Muscle of leg (tissue), 11 donors: Measurements from ENCODE around the gene TMPRSS2. TPM values are rescaled to one million over a fixed set of nuclear protein-coding genes. Genes with fewer than 3 reads are reported as not detected.

ENCODE experiments used
- DNase-seq: peaks from one replicate; pipeline ENCODE4 v3.0.0; 2013
- H3K27ac ChIP-seq: one replicate; pipeline ENCODE4 v1.5.1; 2013; ENCODE audit warnings: mild to moderate bottlenecking, low read length, control low read depth
- H3K27me3 ChIP-seq: one replicate; pipeline ENCODE4 v1.6.1; 2013; ENCODE audit warnings: low read length; ENCODE audit not compliant: control insufficient read depth, insufficient read depth
- H3K36me3 ChIP-seq: one replicate; pipeline ENCODE4 v1.6.1; 2013; ENCODE audit warnings: low read length; ENCODE audit not compliant: control insufficient read depth, insufficient read depth
- H3K4me1 ChIP-seq: one replicate; pipeline ENCODE4 v1.6.1; 2013; ENCODE audit warnings: low read length; ENCODE audit not compliant: control insufficient read depth, insufficient read depth
- H3K4me3 ChIP-seq: one replicate; pipeline ENCODE4 v1.5.1; 2013; ENCODE audit warnings: low read length, control low read depth
- H3K9me3 ChIP-seq: replicated peaks from 2 replicates; pipeline ENCODE4 v1.6.1; 2013; ENCODE audit warnings: low read depth, low read length; ENCODE audit not compliant: control insufficient read depth
- WGBS: methylation state at CpG from one replicate; pipeline ENCODE4 v1.1.5; 2013; ENCODE audit warnings: missing lambda C conversion rate; ENCODE audit not compliant: insufficient coverage; 5-methylcytosine and 5-hydroxymethylcytosine counted together
- polyA plus RNA-seq, 8 donors: library from polyadenylated mRNA; unstranded; fragments of 120-200 nt; gene quantifications; one replicate each; pipeline versions ENCODE4 v1.2.1 to v1.2.3, GENCODE V29; 2013; ENCODE audit warnings: inconsistent platforms in 1 of 8, low replicate concordance in 1 of 8; ENCODE audit not compliant: insufficient read length in 8 of 8, insufficient read depth in 1 of 8
- total RNA-seq: library from RNA; stranded (reverse); fragments of 120-200 nt; gene quantifications from one replicate; pipeline ENCODE4 v1.2.4, GENCODE V29; 2013

The TMPRSS2 gene
- total and polyA plus RNA-seq, 9 donors: 0.07 to 8.7 (median 0.56) TPM; not detected in 4

DNA sequence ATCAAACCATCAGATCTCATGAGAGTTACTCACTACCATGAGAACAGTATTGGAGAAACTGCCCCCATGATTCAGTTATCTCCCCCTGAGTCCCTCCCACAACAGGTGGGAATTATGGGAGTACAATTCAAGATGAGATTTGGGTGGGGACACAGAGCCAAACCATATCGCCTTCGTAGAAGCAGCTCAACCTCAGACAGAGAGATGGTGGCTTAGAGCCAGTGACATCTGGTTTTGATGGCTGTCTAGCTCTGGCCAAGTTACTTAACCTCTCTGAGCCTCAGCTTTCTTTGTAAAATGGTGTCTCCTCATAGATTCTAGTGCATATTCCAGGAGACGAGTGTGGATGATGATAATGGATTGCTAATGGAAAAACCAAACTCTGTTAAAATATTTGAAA lies 54.8 kb downstream of the TMPRSS2 start:
- no peak for DNase-seq
- WGBS: 40% methylated on average over 1 of the region's 3 CpGs
- H3K27me3 ChIP-seq: no peaks in the 10 kb centered on the region
- H3K36me3 ChIP-seq: peaks cover 75% of the 10 kb centered on the region
- no peaks in the 10 kb centered on the region for H3K9me3 ChIP-seq
- no peak overlapping the region for H3K27ac ChIP-seq
- no peak overlapping the region for H3K4me3 ChIP-seq
- no peaks in the 10 kb centered on the region for H3K4me1 ChIP-seq

DNA sequence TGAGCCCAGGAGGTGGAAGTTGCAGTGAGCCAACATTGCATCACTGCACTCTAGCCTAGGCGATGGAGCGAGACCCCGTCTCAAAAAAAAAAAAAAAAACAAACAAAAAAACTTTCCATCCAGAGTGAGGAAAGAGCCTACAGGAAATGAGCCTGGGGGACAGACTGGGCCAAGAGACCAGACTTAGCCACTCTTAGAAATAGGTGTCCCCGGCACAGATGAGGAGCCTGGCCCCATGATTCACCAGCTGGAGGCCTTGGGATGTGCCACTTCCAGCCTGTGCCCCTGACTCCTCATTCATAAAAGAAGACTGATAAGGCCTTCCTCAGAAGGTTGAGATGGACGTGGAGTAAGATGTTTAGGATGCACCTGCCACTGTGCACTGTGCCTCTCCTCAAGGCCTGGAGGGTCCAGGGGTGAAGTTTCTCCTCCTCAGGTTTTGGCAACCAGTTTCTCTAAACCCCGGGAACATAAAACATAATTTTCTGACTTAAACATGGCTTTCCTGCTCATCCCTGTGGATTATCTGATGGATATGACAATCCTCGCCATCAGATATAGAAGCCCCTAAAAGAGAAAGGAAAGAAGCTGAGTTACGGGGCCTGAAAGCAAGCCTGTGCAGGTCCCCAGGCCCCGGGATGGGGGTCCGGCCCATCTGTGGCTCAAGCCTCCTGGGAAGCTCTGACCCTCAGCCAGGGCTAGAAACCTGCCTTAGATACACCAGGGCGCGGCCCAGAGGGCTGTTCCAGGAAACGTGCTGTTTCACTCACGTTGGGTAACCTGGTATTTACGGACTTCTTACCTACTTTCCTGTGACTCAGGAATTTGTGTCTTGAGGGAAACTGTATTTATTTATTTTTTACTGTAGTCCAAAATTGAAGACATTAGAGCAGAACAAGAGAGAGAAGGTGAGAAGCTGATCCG lies 55.9 kb downstream of the TMPRSS2 start:
- no peak overlapping the region for H3K27ac ChIP-seq
- no peak for DNase-seq
- H3K4me3 ChIP-seq: no peak overlapping the region
- H3K4me1 ChIP-seq: no peaks in the 10 kb centered on the region
- H3K36me3 ChIP-seq: peaks cover 69% of the 10 kb centered on the region
- WGBS: 93% methylated on average over 3 of the region's 16 CpGs
- no peaks in the 10 kb centered on the region for H3K27me3 ChIP-seq
- H3K9me3 ChIP-seq: no peaks in the 10 kb centered on the region

DNA sequence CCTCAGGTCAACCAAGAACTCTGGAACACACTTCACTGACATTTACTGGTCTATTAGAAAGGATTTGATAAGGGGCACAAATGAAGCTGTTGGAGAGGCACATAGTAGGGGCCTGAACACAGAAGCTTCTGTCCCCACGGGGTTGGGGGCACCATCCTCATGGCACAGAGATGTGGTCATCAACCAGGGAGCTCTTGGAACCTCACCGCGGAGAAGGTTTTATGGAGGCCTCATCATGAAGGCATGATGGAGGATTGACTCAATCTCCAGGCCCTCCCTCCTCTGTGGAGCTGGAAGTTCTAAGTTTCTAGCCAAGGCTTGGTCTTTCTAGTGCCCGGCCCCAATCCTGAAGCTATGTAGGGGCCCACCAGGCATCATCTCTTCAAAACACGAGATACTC lies 58.3 kb downstream of the TMPRSS2 start:
- DNase-seq: no peak
- H3K36me3 ChIP-seq: peaks cover 75% of the 10 kb centered on the region

DNA sequence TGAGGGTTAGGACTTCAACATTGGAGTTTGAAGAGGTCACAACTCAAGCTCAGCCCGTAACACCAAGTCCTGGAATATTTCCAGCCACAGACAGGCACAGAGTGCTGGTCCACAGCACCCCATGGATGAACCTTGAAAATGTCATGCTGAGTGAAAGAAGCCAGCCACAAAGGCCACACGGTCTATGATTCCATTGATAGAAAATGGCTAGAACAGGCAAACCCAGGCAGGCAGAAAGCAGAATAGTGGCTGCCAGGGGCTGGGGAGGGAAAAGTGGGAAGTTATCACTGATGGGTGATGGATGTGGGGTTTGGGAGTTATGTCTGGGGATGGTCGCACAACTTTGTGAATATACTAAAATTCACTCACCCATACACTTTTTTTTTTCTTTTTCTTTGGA lies 60.6 kb downstream of the TMPRSS2 start:
- no peak overlapping the region for H3K27ac ChIP-seq
- H3K4me3 ChIP-seq: no peak overlapping the region
- 93% methylated on average over 2 of the region's 3 CpGs for WGBS
- no peak for DNase-seq
- no peaks in the 10 kb centered on the region for H3K9me3 ChIP-seq
- no peaks in the 10 kb centered on the region for H3K27me3 ChIP-seq
- peaks cover 72% of the 10 kb centered on the region for H3K36me3 ChIP-seq
- H3K4me1 ChIP-seq: peaks cover 3% of the 10 kb centered on the region

More for the DNA sequence above, 58.3 kb downstream of the TMPRSS2 start:
- H3K27ac ChIP-seq: no peak overlapping the region
- 85% methylated on average over 3 of the region's 5 CpGs for WGBS
- H3K4me1 ChIP-seq: peaks cover 3% of the 10 kb centered on the region
- H3K9me3 ChIP-seq: no peaks in the 10 kb centered on the region
- H3K27me3 ChIP-seq: no peaks in the 10 kb centered on the region
- no peak overlapping the region for H3K4me3 ChIP-seq

DNA sequence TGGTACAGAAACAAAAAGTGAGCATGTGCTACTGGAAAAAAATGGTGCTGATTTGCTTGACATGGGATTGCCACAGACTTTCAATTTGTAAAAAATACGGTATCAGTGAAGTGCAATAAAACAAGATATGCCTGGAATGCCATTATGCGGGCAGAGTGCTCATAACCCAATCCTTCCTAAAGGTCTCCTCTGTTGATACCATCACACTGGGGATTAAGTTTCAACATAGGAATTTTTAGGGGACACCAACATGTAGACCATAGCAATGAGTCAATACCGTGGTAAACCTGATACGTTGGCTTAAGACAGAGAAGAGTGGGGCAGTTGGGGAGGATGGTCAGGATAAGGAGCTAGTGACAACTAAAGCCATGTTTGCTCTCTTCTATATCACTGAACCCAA lies 61.4 kb downstream of the TMPRSS2 start:
- Histone ChIP-seq H3K27ac (no peak overlapping the region), H3K4me1 (peaks cover 3% of the 10 kb centered on the region), H3K36me3 (peaks cover 67% of the 10 kb centered on the region), H3K9me3 (no peaks in the 10 kb centered on the region), H3K4me3 (no peak overlapping the region), H3K27me3 (no peaks in the 10 kb centered on the region)
- no peak for DNase-seq
- 100% methylated on average over 1 of the region's 4 CpGs for WGBS

DNA sequence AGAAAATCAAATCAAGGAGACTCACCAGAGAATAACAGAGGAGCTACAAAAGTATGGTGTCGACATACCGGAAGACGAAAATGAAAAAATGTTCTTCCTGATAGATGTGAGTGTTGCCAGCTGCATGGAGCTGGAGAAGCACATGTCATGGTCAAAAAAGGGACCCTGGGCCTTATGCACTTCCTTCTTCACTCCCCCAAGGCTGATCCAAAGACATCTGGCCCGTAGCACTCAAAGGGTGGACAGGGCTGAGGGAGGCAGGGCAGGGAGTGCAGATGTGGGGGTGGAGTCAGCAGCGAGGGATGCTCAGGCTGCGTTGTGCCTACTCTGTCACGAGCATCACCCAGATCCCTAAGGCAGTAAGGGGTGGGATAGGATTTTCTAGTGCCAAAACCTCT lies 62.5 kb downstream of the TMPRSS2 start:
- WGBS: 33% methylated on average over 2 of the region's 7 CpGs
- H3K36me3 ChIP-seq: peaks cover 74% of the 10 kb centered on the region

DNA sequence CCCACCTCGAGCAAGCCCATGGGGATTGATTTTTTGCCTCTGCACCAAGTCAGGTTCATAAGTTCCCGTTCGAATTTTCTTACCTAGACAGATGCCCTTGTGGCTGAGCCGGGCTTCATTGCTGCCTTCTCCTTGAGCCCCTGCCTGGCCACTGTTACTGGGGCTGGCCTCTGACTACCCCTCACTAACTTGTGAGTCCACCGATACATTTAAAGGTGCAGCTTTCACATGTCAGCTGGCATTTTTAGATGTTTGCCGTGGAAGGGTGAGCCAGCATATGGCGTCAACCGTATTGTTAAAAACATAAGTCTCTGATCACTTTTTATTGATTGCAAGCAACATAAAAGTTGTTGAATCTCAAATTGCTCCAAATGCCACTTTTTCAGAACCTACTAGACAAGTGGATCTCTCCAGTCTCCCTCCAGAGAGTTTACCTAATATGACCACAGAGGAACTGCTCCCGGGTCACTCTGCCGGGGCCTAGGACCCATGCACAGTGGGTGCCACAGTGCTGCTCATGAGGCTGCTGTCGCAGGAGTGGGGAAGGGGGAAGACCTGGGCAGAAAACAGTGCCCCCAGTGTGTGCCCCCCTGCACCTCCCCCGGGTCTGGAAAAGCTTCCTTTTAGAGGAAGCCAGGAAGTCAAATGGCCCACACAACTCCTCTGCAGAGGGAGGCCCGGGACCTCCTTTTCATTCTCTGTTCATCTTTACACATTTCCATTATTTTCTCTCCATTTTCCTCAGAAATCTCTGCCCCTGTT lies 63.1 kb downstream of the TMPRSS2 start:
- WGBS: 85% methylated on average over 8 of the region's 13 CpGs
- H3K36me3 ChIP-seq: peaks cover 74% of the 10 kb centered on the region
- no peak overlapping the region for H3K4me3 ChIP-seq
- no peak overlapping the region for H3K27ac ChIP-seq
- no peak for DNase-seq
- H3K27me3 ChIP-seq: no peaks in the 10 kb centered on the region
- peaks cover 3% of the 10 kb centered on the region for H3K4me1 ChIP-seq
- no peaks in the 10 kb centered on the region for H3K9me3 ChIP-seq

More for the DNA sequence above, 62.5 kb downstream of the TMPRSS2 start:
- DNase-seq: no peak
- peaks cover 3% of the 10 kb centered on the region for H3K4me1 ChIP-seq
- no peaks in the 10 kb centered on the region for H3K9me3 ChIP-seq
- no peak overlapping the region for H3K4me3 ChIP-seq
- H3K27ac ChIP-seq: no peak overlapping the region
- no peaks in the 10 kb centered on the region for H3K27me3 ChIP-seq

DNA sequence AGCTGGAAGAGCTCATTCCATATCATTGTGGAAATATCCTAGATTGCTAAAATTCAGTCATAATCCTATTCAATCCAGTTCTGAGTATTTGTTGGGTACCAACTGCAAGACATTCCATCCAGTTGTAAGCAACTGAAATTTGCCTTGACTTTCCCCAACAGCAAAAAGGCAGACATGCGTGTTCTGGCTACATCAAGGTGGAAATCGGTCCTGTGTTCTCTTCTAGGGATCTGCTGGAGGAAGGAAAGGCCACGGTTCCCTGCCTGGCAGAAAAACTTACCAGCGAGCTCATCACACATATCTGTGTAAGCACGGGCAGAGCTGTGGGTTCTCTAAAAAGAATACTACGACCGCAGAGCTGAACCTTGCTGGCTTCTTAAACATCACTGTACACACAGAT lies 64.4 kb downstream of the TMPRSS2 start:
- Histone ChIP-seq H3K27me3 (no peaks in the 10 kb centered on the region), H3K4me3 (no peak overlapping the region), H3K4me1 (peaks cover 3% of the 10 kb centered on the region), H3K9me3 (no peaks in the 10 kb centered on the region), H3K27ac (no peak overlapping the region), H3K36me3 (peaks cover 76% of the 10 kb centered on the region)
- DNase-seq: no peak
- WGBS: 88% methylated on average over 2 of the region's 7 CpGs

DNA sequence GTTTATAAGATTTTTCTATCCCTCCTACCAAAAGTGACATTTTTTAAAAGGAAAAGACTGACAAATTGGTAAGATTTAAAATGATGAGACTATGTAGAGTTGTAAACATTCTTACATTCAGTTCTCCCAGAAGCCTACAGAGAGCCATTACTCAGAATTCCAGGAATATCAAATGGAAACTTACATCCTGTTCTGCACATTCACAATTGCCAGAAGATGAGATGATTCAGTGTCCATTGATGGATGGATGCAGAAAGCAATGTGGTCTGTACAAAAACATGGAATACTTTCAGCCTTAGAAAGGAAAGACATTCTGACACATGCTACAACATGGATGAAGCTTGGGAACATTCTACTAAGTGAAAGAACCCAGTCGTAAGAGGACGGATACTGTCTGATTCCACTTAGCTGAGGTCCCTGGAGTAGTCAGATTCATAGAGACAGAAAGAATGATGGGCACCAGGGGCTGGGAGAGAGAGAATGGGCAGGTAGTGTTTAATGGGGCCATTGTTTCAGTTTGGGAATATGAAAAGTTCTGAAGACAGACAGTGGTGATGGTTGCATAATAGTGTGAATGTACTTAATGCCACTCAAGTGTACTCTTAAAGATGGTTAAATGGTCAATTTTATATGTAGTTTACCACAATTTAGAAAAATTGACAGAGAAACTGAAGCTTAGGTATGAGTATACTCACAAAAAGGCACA lies 65.3 kb downstream of the TMPRSS2 start:
- no peak overlapping the region for H3K27ac ChIP-seq
- H3K27me3 ChIP-seq: no peaks in the 10 kb centered on the region
- peaks cover 3% of the 10 kb centered on the region for H3K4me1 ChIP-seq
- peaks cover 84% of the 10 kb centered on the region for H3K36me3 ChIP-seq
- 61% methylated on average over 2 of the region's 2 CpGs for WGBS
- H3K4me3 ChIP-seq: no peak overlapping the region
- DNase-seq: peak; percentile 52
- H3K9me3 ChIP-seq: no peaks in the 10 kb centered on the region

DNA sequence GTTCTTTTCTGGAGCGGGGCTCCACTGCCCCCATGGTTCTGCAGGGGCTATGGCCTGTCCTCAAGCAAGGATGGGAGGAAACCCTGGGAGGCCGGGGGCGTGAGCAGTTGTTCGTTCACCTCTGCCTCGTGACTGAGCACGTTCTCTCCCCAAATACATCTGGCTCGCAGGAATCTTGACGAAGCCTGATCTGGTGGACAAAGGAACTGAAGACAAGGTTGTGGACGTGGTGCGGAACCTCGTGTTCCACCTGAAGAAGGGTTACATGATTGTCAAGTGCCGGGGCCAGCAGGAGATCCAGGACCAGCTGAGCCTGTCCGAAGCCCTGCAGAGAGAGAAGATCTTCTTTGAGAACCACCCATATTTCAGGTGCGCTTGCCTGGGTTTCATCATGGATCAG lies 66.4 kb downstream of the TMPRSS2 start:
- no peaks in the 10 kb centered on the region for H3K27me3 ChIP-seq
- H3K9me3 ChIP-seq: no peaks in the 10 kb centered on the region
- DNase-seq: no peak
- WGBS: 88% methylated on average over 11 of the region's 14 CpGs
- peaks cover 3% of the 10 kb centered on the region for H3K4me1 ChIP-seq
- no peak overlapping the region for H3K4me3 ChIP-seq
- peaks cover 85% of the 10 kb centered on the region for H3K36me3 ChIP-seq
- H3K27ac ChIP-seq: no peak overlapping the region
